Smooth muscle cell (in vitro differentiated cells): ENCODE results near the gene ZNF747. TPM values are rescaled to one million over a fixed set of nuclear protein-coding genes. Genes with fewer than 3 reads are reported as not detected.

Experiments
- DNase-seq: peaks from one replicate; lab custom pipeline; 2025; ENCODE audit not compliant: unreplicated experiment; lab: John Stamatoyannopoulos, UW
- H2AFZ ChIP-seq: fragments of 200-600 bp; sonication (generic); 2 replicates; pipeline ENCODE4 v1.6.0; 2016; ENCODE audit warnings: antibody characterized with exemption, low read depth, mild to moderate bottlenecking
- H3F3A ChIP-seq: fragments of 200-600 bp; sonication (generic); 2 replicates; pipeline ENCODE4 v1.6.0; 2017; ENCODE audit warnings: antibody characterized with exemption, low read depth
- H3K27ac ChIP-seq: fragments of 200-600 bp; sonication (generic); 2 replicates; pipeline ENCODE4 v1.5.1; 2016; ENCODE audit warnings: low read depth, mild to moderate bottlenecking
- H3K27me3 ChIP-seq: fragments of 200-600 bp; sonication (generic); 2 replicates; pipeline ENCODE4 v1.6.1; 2016; ENCODE audit warnings: low read depth, mild to moderate bottlenecking
- H3K36me3 ChIP-seq: fragments of 200-600 bp; sonication (generic); 2 replicates; pipeline ENCODE4 v1.5.1; 2016; ENCODE audit warnings: low read depth
- H3K4me1 ChIP-seq: fragments of 200-600 bp; sonication (generic); 2 replicates; pipeline ENCODE4 v1.5.1; 2016; ENCODE audit warnings: low read depth
- H3K4me2 ChIP-seq: fragments of 200-600 bp; sonication (generic); 2 replicates; pipeline ENCODE4 v1.6.0; 2016; ENCODE audit warnings: mild to moderate bottlenecking
- H3K4me3 ChIP-seq: fragments of 200-600 bp; sonication (generic); 2 replicates; pipeline ENCODE4 v1.5.1; 2016; ENCODE audit warnings: mild to moderate bottlenecking
- H3K79me2 ChIP-seq: fragments of 200-600 bp; sonication (generic); 2 replicates; pipeline ENCODE4 v1.6.0; 2016; ENCODE audit warnings: low read depth, mild to moderate bottlenecking
- H3K9ac ChIP-seq: fragments of 200-600 bp; sonication (generic); 2 replicates; pipeline ENCODE4 v1.6.0; 2016; ENCODE audit warnings: low read depth
- H3K9me3 ChIP-seq: fragments of 200-600 bp; sonication (generic); replicated peaks from 2 replicates; pipeline ENCODE4 v1.5.1; 2016; ENCODE audit warnings: low read depth
- H4K20me1 ChIP-seq: fragments of 200-600 bp; sonication (generic); 2 replicates; pipeline ENCODE4 v1.6.0; 2016; ENCODE audit warnings: low read depth
- CTCF ChIP-seq: fragments of 200-600 bp; sonication (generic); IDR thresholded peaks from 2 replicates; pipeline ENCODE4 v1.5.1; 2017; ENCODE audit warnings: borderline replicate concordance, mild to moderate bottlenecking, antibody characterized with exemption; ENCODE audit not compliant: insufficient read depth, poor library complexity, severe bottlenecking
- WGBS: methylation state at CpG from one replicate; pipeline ENCODE4 v1.1.7; 2016; ENCODE audit warnings: low lambda C conversion rate; 5-methylcytosine and 5-hydroxymethylcytosine counted together
- polyA plus RNA-seq: library from polyadenylated mRNA; unstranded; fragments of >200 nt; fragmentation: Nextera tagmentation; extraction: Ambion mirVana; gene quantifications from 2 replicates; pipeline ENCODE4 v1.2.1, GENCODE V29; 2016
- total RNA-seq: library from RNA; depleted of rRNA; stranded (reverse); fragments of >200 nt; gene quantifications from 2 replicates; pipeline ENCODE4 v1.2.3, GENCODE V29; 2014

Gene ZNF747
- total and polyA plus RNA-seq, 2 experiments from 2014 or later, result 5.7 to 6.3 TPM

- Histone ChIP-seq H3K4me2 (no peak overlapping the region), H3K27me3 (no peaks in the 10 kb centered on the region), H2AFZ (no peak overlapping the region), H3F3A (no peaks in the 10 kb centered on the region), H3K9ac (no peak overlapping the region), H3K79me2 (no peaks in the 10 kb centered on the region), H3K4me3 (no peak overlapping the region), H3K36me3 (no peaks in the 10 kb centered on the region), H3K4me1 (no peaks in the 10 kb centered on the region), H3K9me3 (no peaks in the 10 kb centered on the region), H4K20me1 (no peaks in the 10 kb centered on the region), H3K27ac (no peak overlapping the region)
- 85% methylated on average over 11 of the region's 11 CpGs for WGBS
- TF ChIP-seq CTCF, result no peak
- DNase-seq, result no peak
These were observed 40.6 kb downstream of the ZNF747 start for GRCh38 chr16:30493941-30494488.

- no peak overlapping the region for H3K9ac ChIP-seq
- H3K4me2 ChIP-seq, result no peak overlapping the region
- no peak for TF ChIP-seq CTCF
- no peaks in the 10 kb centered on the region for H3K27me3 ChIP-seq
- no peak overlapping the region for H3K4me3 ChIP-seq
- no peaks in the 10 kb centered on the region for H3K4me1 ChIP-seq
- 64% methylated on average over 6 of the region's 6 CpGs for WGBS
- no peaks in the 10 kb centered on the region for H3F3A ChIP-seq
- no peaks in the 10 kb centered on the region for H3K36me3 ChIP-seq
- no peaks in the 10 kb centered on the region for H4K20me1 ChIP-seq
- no peak overlapping the region for H2AFZ ChIP-seq
- H3K79me2 ChIP-seq, result no peaks in the 10 kb centered on the region
- no peak overlapping the region for H3K27ac ChIP-seq
- no peaks in the 10 kb centered on the region for H3K9me3 ChIP-seq
- no peak for DNase-seq
These were observed 42.8 kb downstream of the ZNF747 start for GRCh38 chr16:30491744-30492308.

GRCh38 chr16:30491229-30491628 is 43.4 kb downstream of the ZNF747 start:
- Histone ChIP-seq H3K9ac (no peak overlapping the region), H4K20me1 (no peaks in the 10 kb centered on the region), H3K4me1 (no peaks in the 10 kb centered on the region), H3K79me2 (no peaks in the 10 kb centered on the region), H3F3A (no peaks in the 10 kb centered on the region), H3K27ac (no peak overlapping the region), H3K36me3 (no peaks in the 10 kb centered on the region), H3K27me3 (no peaks in the 10 kb centered on the region), H3K4me3 (no peak overlapping the region), H2AFZ (no peak overlapping the region), H3K4me2 (no peak overlapping the region), H3K9me3 (no peaks in the 10 kb centered on the region)
- WGBS, result 89% methylated on average over 4 of the region's 4 CpGs
- DNase-seq, result no peak
- TF ChIP-seq CTCF, result no peak

- 78% methylated on average over 6 of the region's 6 CpGs for WGBS
- no peak overlapping the region for H3K4me3 ChIP-seq
- no peaks in the 10 kb centered on the region for H3K4me1 ChIP-seq
- DNase-seq, result no peak
- H3K9me3 ChIP-seq, result no peaks in the 10 kb centered on the region
- H3F3A ChIP-seq, result no peaks in the 10 kb centered on the region
- H3K79me2 ChIP-seq, result no peaks in the 10 kb centered on the region
- no peak overlapping the region for H3K9ac ChIP-seq
- H2AFZ ChIP-seq, result no peak overlapping the region
- H4K20me1 ChIP-seq, result no peaks in the 10 kb centered on the region
- no peak overlapping the region for H3K4me2 ChIP-seq
- H3K27ac ChIP-seq, result no peak overlapping the region
- no peak for TF ChIP-seq CTCF
- no peaks in the 10 kb centered on the region for H3K27me3 ChIP-seq
- no peaks in the 10 kb centered on the region for H3K36me3 ChIP-seq
These were observed 44.4 kb downstream of the ZNF747 start for GRCh38 chr16:30490210-30490609.
